ENCODE data around the gene KRTAP25-1. TPM values are rescaled to one million over a fixed set of nuclear protein-coding genes. Genes with fewer than 3 reads are reported as not detected.

The KRTAP25-1 gene, protein sequence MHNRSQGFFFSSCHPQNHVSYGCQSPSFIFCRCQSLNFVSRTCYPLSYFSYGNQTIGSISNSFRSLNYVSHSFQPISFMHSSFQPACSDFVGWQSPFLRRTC
- total RNA-seq (2022; extraction: Qiagen RNA extraction): not detected in 5 replicates

DNA sequence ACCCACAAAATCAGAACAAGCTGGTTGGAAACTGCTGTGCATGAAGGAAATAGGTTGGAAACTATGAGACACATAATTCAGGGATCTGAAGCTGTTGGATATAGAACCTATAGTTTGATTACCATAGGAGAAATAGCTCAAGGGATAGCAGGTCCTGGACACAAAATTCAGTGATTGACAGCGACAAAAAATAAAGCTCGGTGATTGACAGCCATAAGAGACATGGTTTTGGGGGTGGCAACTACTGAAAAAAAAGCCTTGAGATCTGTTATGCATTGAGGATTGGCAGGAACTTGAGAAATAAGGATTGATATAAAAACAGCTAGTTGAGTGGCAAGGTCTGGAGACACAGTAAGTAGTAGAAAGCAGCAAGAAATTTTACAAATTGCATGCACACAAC is at the start of gene KRTAP25-1:
KRTAP25-1 (minus strand) TSS at position 300 of the 400 bp plus-strand sequence; CDS start at position 276, 24 bp downstream.

GRCh38 chr21:30337276-30337744 is 48.0 kb upstream of the KRTAP25-1 start, which contains the start of gene KRTAP27-1:
Gene KRTAP27-1, minus strand, starts transcription at chr21:30337694. Its CDS starts 26 bp downstream, at chr21:30337668.

DNA sequence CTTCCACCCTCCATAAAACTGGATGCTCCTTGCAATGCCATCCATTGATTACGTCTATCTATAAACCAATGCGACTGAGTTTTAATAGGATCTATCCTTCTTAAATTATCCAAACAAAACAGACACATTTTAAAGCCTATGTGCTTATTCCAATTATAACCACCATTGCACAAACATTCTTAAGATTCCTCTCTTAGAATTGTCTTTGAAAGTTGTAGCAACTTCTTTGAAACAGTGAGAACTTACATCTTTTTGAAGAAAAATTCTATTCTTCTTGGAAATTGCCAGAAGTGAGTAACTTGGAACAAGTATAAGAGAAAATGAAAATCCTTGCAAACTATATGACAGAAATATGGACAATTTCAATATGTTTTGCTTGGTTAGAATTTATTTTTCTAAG is 30.9 kb upstream of the KRTAP25-1 start, which contains the start of gene KRTAP26-1:
KRTAP26-1 (minus strand) TSS at position 101 of the 400 bp plus-strand sequence. CDS start 280 bp downstream, outside the sequence.

DNA sequence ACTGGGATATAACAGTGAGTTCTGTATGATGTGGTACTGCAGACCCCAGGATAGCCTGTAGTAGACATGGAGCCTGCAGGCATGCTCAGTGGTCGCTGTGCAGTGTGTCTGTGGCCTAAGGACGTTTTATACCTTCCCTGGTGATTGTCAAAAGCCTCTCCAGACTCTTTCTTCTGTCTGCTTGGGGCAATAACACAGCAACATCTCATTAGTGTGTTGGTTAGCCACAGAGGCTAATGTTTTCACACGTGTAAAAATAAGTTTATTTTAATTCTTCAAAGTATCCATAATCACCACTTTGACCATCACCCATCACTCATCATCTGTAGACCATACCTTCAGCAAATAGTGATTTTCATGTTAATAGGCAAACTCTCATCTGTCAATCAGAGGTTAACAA is 6.5 kb downstream of the KRTAP25-1 start, which contains the start of gene KRTAP24-1:
KRTAP24-1 (minus strand) TSS at position 101 of the 400 bp plus-strand sequence; CDS start at position 83, 18 bp downstream.

Other genes with a start within 250 kb of the KRTAP25-1 start
- not detected in 5 replicates for gene CLDN17, start 122.7 kb downstream of the KRTAP25-1 start, total RNA-seq (2022; extraction: Qiagen RNA extraction)
- gene CLDN8, start 73.4 kb downstream of the KRTAP25-1 start, total RNA-seq (2022; extraction: Qiagen RNA extraction): not detected in 5 replicates
- not detected in 5 replicates for gene KRTAP24-1, start 6.6 kb downstream of the KRTAP25-1 start, total RNA-seq (2022; extraction: Qiagen RNA extraction)
- not detected in 5 replicates for gene KRTAP26-1, start 30.8 kb upstream of the KRTAP25-1 start, total RNA-seq (2022; extraction: Qiagen RNA extraction)
- gene KRTAP27-1, start 48.2 kb upstream of the KRTAP25-1 start, total RNA-seq (2022; extraction: Qiagen RNA extraction): not detected in 5 replicates
- gene KRTAP23-1, start 59.1 kb upstream of the KRTAP25-1 start, total RNA-seq (2022; extraction: Qiagen RNA extraction): not detected in 5 replicates
- not detected in 5 replicates for gene KRTAP13-2, start 82.8 kb upstream of the KRTAP25-1 start, total RNA-seq (2022; extraction: Qiagen RNA extraction)
- not detected in 5 replicates for gene KRTAP13-1, start 106.5 kb upstream of the KRTAP25-1 start, total RNA-seq (2022; extraction: Qiagen RNA extraction)
- gene KRTAP13-3, start 136.4 kb upstream of the KRTAP25-1 start, total RNA-seq (2022; extraction: Qiagen RNA extraction): not detected in 5 replicates
- not detected in 5 replicates for gene KRTAP13-4, start 140.7 kb upstream of the KRTAP25-1 start, total RNA-seq (2022; extraction: Qiagen RNA extraction)
- gene KRTAP15-1, start 150.8 kb upstream of the KRTAP25-1 start, total RNA-seq (2022; extraction: Qiagen RNA extraction): not detected in 5 replicates
- gene KRTAP19-1, start 190.9 kb upstream of the KRTAP25-1 start, total RNA-seq (2022; extraction: Qiagen RNA extraction): not detected in 5 replicates
- gene KRTAP19-2, start 197.9 kb upstream of the KRTAP25-1 start, total RNA-seq (2022; extraction: Qiagen RNA extraction): not detected in 5 replicates
- not detected in 5 replicates for gene KRTAP19-3, start 202.5 kb upstream of the KRTAP25-1 start, total RNA-seq (2022; extraction: Qiagen RNA extraction)
- not detected in 5 replicates for gene KRTAP19-4, start 207.7 kb upstream of the KRTAP25-1 start, total RNA-seq (2022; extraction: Qiagen RNA extraction)
- gene KRTAP19-5, start 212.6 kb upstream of the KRTAP25-1 start, total RNA-seq (2022; extraction: Qiagen RNA extraction): not detected in 5 replicates